HepG2 (cell line): ENCODE results near the gene FHIP2A. TPM values are rescaled to one million over a fixed set of nuclear protein-coding genes. Genes with fewer than 3 reads are reported as not detected.

ENCODE experiments used
- ATAC-seq: fragments of 200-7000 bp; cut with Tn5 transposase; 3 replicates; pipeline ENCODE4 v1.9.1; 2020; ENCODE audit warnings: mild to moderate bottlenecking, moderate library complexity
- BruUV-seq: library from RNA; stranded (reverse); fragments of 400-500 nt; replicated peaks from 2 replicates; lab custom pipeline; 2021; lab: Mats Ljungman, UMichigan
- CTCF ChIA-PET: fragments of 300-600 bp; formaldehyde crosslinking; extraction: SDS; loops from one replicate; lab custom pipeline; 2021; ENCODE audit warnings: low total read pairs, inconsistent platforms, low intra/inter-chr PET ratio; lab: Yijun Ruan, JAX
- POLR2A ChIA-PET: fragments of 350-600 bp; sonication (Branson Sonifier 250); formaldehyde crosslinking; loops from one replicate; lab custom pipeline; 2020; ENCODE audit warnings: antibody characterized with exemption, inconsistent platforms; lab: Yijun Ruan, JAX
- DNase-seq: peaks from one replicate; pipeline ENCODE4 v3.0.0-alpha.2; 2015; ENCODE audit warnings: low spot score
- FAIRE-seq: peaks from 3 replicates; lab custom pipeline; 2011; peaks lifted over from hg19 to GRCh38; lab: Jason Lieb, UNC
- H2AFZ ChIP-seq: one replicate; pipeline ENCODE4 v1.6.1; 2011; ENCODE audit warnings: low read length, inconsistent platforms
- H3K27ac ChIP-seq: fragments of 300-600 bp; 3 replicates; pipeline ENCODE4 v1.8.0; 2011; ENCODE audit warnings: mixed run types, mild to moderate bottlenecking, mixed read lengths, low read length, inconsistent platforms; ENCODE audit not compliant: insufficient read depth; ENCODE audit errors: extremely low read length
- H3K27me3 ChIP-seq, 2 experiments: fragments of 200-600 bp in 1 of 2; 2 replicates in 1 of 2; 3 replicates in 1 of 2; pipeline versions ENCODE4 v1.6.0 to v1.8.0; 2011; ENCODE audit warnings: low read length in 2 of 2, mild to moderate bottlenecking in 2 of 2, moderate library complexity in 2 of 2, inconsistent platforms in 1 of 2; ENCODE audit not compliant: insufficient read depth in 2 of 2, control insufficient read depth in 1 of 2
- H3K36me3 ChIP-seq, 2 experiments: fragments of 200-600 bp in 1 of 2; replicated peaks in 1 of 2; 2 replicates in 1 of 2; 3 replicates in 1 of 2; pipeline versions ENCODE4 v1.5.1 to v1.8.0; 2011; ENCODE audit warnings: low read length in 2 of 2, inconsistent platforms in 1 of 2; ENCODE audit not compliant: insufficient read depth in 2 of 2, control insufficient read depth in 1 of 2
- H3K4me1 ChIP-seq: 2 replicates; pipeline ENCODE4 v1.5.1; 2012; ENCODE audit warnings: low read length, inconsistent platforms; ENCODE audit not compliant: insufficient read depth
- H3K4me2 ChIP-seq: 2 replicates; pipeline ENCODE4 v1.6.0; 2011; ENCODE audit warnings: low read depth, low read length, inconsistent platforms
- H3K4me3 ChIP-seq, 3 experiments: fragments of 200-600 bp in 1 of 3; sonication (generic), shearing (Covaris generic) in 1 of 3; replicated peaks in 1 of 3; 2 replicates each; pipeline ENCODE4 v1.5.1; 2011 to 2016; ENCODE audit warnings: low read length in 3 of 3, inconsistent platforms in 2 of 3, low read depth in 2 of 3, mild to moderate bottlenecking in 2 of 3, control low read depth in 1 of 3, mixed read lengths in 1 of 3; ENCODE audit not compliant: insufficient read depth in 1 of 3
- H3K79me2 ChIP-seq: one replicate; pipeline ENCODE4 v1.6.1; 2011; ENCODE audit warnings: low read length, inconsistent platforms; ENCODE audit not compliant: insufficient read depth
- H3K9ac ChIP-seq: 2 replicates; pipeline ENCODE4 v1.6.0; 2011; ENCODE audit warnings: mild to moderate bottlenecking, low read depth, low read length, inconsistent platforms; ENCODE audit not compliant: insufficient read depth
- H3K9me3 ChIP-seq: 2 replicates; pipeline ENCODE4 v1.5.1; 2012; ENCODE audit warnings: mild to moderate bottlenecking, low read length
- H4K20me1 ChIP-seq: 2 replicates; pipeline ENCODE4 v1.6.0; 2011; ENCODE audit warnings: inconsistent platforms, mild to moderate bottlenecking, low read length, moderate library complexity; ENCODE audit not compliant: insufficient read depth
- CAMTA2 ChIP-seq: sonication (generic); formaldehyde crosslinking; IDR thresholded peaks from 2 replicates; pipeline ENCODE4 v1.4.0; 2020; ENCODE audit warnings: mild to moderate bottlenecking, missing genetic modification reagents, borderline replicate concordance
- EED ChIP-seq: sonication (generic); formaldehyde crosslinking; IDR thresholded peaks from 2 replicates; pipeline ENCODE4 v1.5.0; 2020; ENCODE audit warnings: mild to moderate bottlenecking, missing genetic modification reagents
- HDAC1 ChIP-seq: sonication (generic); formaldehyde crosslinking; IDR thresholded peaks from 2 replicates; pipeline ENCODE4 v1.5.1; 2020; ENCODE audit warnings: mild to moderate bottlenecking, missing genetic modification reagents
- HHEX ChIP-seq: IDR thresholded peaks from 2 replicates; pipeline ENCODE4 v1.6.1; 2016; ENCODE audit warnings: control low read depth
- HNRNPK ChIP-seq: fragments of 200-400 bp; formaldehyde crosslinking; IDR thresholded peaks from 2 replicates; pipeline ENCODE4 v1.6.1; 2018; ENCODE audit warnings: low read length, low read depth, moderate library complexity, mild to moderate bottlenecking; ENCODE audit not compliant: poor library complexity, severe bottlenecking
- KDM4B ChIP-seq: sonication (generic); formaldehyde crosslinking; IDR thresholded peaks from 2 replicates; pipeline ENCODE4 v1.4.0; 2020; ENCODE audit warnings: missing genetic modification reagents
- KLF16 ChIP-seq, 2 experiments: sonication (generic) in 1 of 2; formaldehyde crosslinking in 1 of 2; IDR thresholded peaks; 2 replicates each; pipeline versions ENCODE4 v1.6.1 to v1.8.0; 2016 to 2023; ENCODE audit warnings: missing genetic modification reagents in 2 of 2, missing compliant biosample characterization in 1 of 2
- NFIB ChIP-seq: sonication (generic); formaldehyde crosslinking; IDR thresholded peaks from 2 replicates; pipeline ENCODE4 v1.9.0; 2021; ENCODE audit warnings: missing genetic modification reagents, mild to moderate bottlenecking, borderline replicate concordance
- NRL ChIP-seq: sonication (generic); formaldehyde crosslinking; IDR thresholded peaks from 2 replicates; pipeline ENCODE4 v1.5.0; 2020; ENCODE audit warnings: missing genetic modification reagents, mild to moderate bottlenecking, moderate library complexity, borderline replicate concordance
- PHF21A ChIP-seq: sonication (generic); formaldehyde crosslinking; IDR thresholded peaks from 2 replicates; pipeline ENCODE4 v1.5.0; 2020; ENCODE audit warnings: mild to moderate bottlenecking, missing genetic modification reagents
- SRSF4 ChIP-seq: fragments of 200-400 bp; formaldehyde crosslinking; IDR thresholded peaks from one replicate; pipeline ENCODE4 v1.6.1; 2018; ENCODE audit warnings: mild to moderate bottlenecking, low read depth, low read length, moderate library complexity; ENCODE audit not compliant: poor library complexity, severe bottlenecking
- SRSF9 ChIP-seq: fragments of 200-400 bp; formaldehyde crosslinking; IDR thresholded peaks from 2 replicates; pipeline ENCODE4 v1.6.1; 2018; ENCODE audit warnings: borderline replicate concordance, mild to moderate bottlenecking, low read depth, low read length; ENCODE audit not compliant: insufficient read depth, poor library complexity, severe bottlenecking
- XRCC5 ChIP-seq: fragments of 200-400 bp; formaldehyde crosslinking; optimal IDR thresholded peaks from 2 replicates; pipeline ENCODE3; 2017; ENCODE audit warnings: mild to moderate bottlenecking, low read length
- ZNF225 ChIP-seq: sonication (generic); formaldehyde crosslinking; IDR thresholded peaks from 2 replicates; pipeline ENCODE4 v1.4.0; 2020; ENCODE audit warnings: mild to moderate bottlenecking, missing genetic modification reagents
- ZNF383 ChIP-seq: sonication (generic); formaldehyde crosslinking; IDR thresholded peaks from 2 replicates; pipeline ENCODE4 v1.4.0; 2020; ENCODE audit warnings: missing genetic modification reagents, mild to moderate bottlenecking, borderline replicate concordance
- ZNF558 ChIP-seq: sonication (generic); formaldehyde crosslinking; IDR thresholded peaks from 2 replicates; pipeline ENCODE4 v1.9.0; 2022; ENCODE audit warnings: mild to moderate bottlenecking, missing genetic modification reagents, borderline replicate concordance
- ZNF777 ChIP-seq: sonication (generic); formaldehyde crosslinking; IDR thresholded peaks from 2 replicates; pipeline ENCODE4 v1.4.0; 2020; ENCODE audit warnings: missing genetic modification reagents
- WGBS: methylation state at CpG from one replicate; pipeline ENCODE4 v1.1.6; 2017; ENCODE audit warnings: low lambda C conversion rate; 5-methylcytosine and 5-hydroxymethylcytosine counted together
- in situ Hi-C: cut with HindIII; loops from 2 replicates; pipeline ENCODE4 v1.10.0; 2017; ENCODE audit warnings: low pct_unique_long_range_greater_than_20kb; ENCODE audit not compliant: extremely low pct_ligation_motif_present
- intact Hi-C: fragments of 100-400 bp; cut with micrococcal nuclease; formaldehyde crosslinking; loops from one replicate; pipeline ENCODE4 v1.10.0; 2022; ENCODE audit not compliant: unreplicated experiment
- polyA plus RNA-seq, 8 experiments: library from polyadenylated mRNA; depleted of rRNA in 3 of 8; stranded (reverse) in 7 of 8; unstranded in 1 of 8; fragments of >200 nt; fragmentation: Illumina TruSeq in 4 of 8; extraction: Trizol in 4 of 8; gene quantifications; 2 replicates each; pipeline versions ENCODE4 v1.2.1 to v1.2.3, GENCODE V29; 2011 to 2016; ENCODE audit warnings: low read depth in 4 of 8, missing spikeins in 1 of 8, mixed read lengths in 1 of 8; ENCODE audit not compliant: insufficient read depth in 1 of 8
- total RNA-seq, 5 experiments: library from RNA; depleted of rRNA; stranded (reverse); fragments of >200 nt; fragmentation: Illumina TruSeq; extraction: Trizol; gene quantifications; 2 replicates each; pipeline ENCODE4 v1.2.3, GENCODE V29; 2016; ENCODE audit warnings: low read depth in 1 of 5
- TF ChIP-seq, protein P1 (sequence below): sonication (generic); formaldehyde crosslinking; IDR thresholded peaks from 2 replicates; pipeline ENCODE4 v1.4.0; 2020; ENCODE audit warnings: missing genetic modification reagents, borderline replicate concordance

The FHIP2A gene
- total and polyA plus RNA-seq, 2 of the 13 experiments (the other 11 are each of a cell fraction or from before 2014, with no cell fraction given) = 6.5 to 8.3 TPM

- ChIA-PET CTCF (no interaction called here), POLR2A (no interaction called here)
- in situ Hi-C loops (no loop called here), intact Hi-C loops (loop anchor here (10.0 kb wide), 1 partner anchor 484 kb away; no protein-coding TSS in a partner anchor)
- no peak for TF ChIP-seq NFIB (CRISPR knock-in tag)
- TF ChIP-seq HHEX = no peak
- no peak for TF ChIP-seq HNRNPK
- TF ChIP-seq, protein P1, sequence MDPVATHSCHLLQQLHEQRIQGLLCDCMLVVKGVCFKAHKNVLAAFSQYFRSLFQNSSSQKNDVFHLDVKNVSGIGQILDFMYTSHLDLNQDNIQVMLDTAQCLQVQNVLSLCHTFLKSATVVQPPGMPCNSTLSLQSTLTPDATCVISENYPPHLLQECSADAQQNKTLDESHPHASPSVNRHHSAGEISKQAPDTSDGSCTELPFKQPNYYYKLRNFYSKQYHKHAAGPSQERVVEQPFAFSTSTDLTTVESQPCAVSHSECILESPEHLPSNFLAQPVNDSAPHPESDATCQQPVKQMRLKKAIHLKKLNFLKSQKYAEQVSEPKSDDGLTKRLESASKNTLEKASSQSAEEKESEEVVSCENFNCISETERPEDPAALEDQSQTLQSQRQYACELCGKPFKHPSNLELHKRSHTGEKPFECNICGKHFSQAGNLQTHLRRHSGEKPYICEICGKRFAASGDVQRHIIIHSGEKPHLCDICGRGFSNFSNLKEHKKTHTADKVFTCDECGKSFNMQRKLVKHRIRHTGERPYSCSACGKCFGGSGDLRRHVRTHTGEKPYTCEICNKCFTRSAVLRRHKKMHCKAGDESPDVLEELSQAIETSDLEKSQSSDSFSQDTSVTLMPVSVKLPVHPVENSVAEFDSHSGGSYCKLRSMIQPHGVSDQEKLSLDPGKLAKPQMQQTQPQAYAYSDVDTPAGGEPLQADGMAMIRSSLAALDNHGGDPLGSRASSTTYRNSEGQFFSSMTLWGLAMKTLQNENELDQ = no peak
- TF ChIP-seq EED (CRISPR knock-in tag) = no peak
- FAIRE-seq = no peak
- 47% methylated on average over 3 of the region's 3 CpGs for WGBS
- H3K36me3 ChIP-seq = no peaks in the 10 kb centered on the region
- H3K4me3 ChIP-seq = no peak overlapping the region
- no peaks in the 10 kb centered on the region for H3K27me3 ChIP-seq
- no peak for DNase-seq
- H3K9me3 ChIP-seq = no peaks in the 10 kb centered on the region
- no peak overlapping the region for H3K27ac ChIP-seq
- no peaks in the 10 kb centered on the region for H3K79me2 ChIP-seq
- peaks cover 5% of the 10 kb centered on the region for H3K4me1 ChIP-seq
- H4K20me1 ChIP-seq = no peaks in the 10 kb centered on the region
- no TSS peak for BruUV-seq
- H3K4me2 ChIP-seq = no peak overlapping the region
- no peak overlapping the region for H2AFZ ChIP-seq
- H3K9ac ChIP-seq = no peak overlapping the region
- no peak for ATAC-seq
Observed at GRCh38 chr10:114870486-114870885, 48.9 kb downstream of the FHIP2A start.

DNA sequence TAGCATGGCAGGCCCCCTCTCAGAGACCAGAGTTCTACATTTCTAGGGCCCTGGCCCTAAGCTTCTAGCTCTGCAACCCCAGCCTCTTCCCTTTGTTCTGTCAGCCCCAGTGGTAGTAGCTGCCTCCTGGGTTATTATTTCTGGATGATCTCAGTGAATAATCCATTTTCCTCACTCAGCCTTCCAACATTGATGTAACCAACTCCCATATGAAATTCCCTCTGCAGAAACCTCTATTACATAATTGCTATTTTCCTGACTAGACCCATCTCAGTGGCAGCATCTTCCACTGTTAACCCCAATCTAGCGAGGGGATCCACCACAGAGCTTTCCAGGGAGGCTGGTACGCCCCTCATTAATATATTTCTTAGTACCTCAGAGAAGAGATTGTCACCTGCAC is 49.8 kb downstream of the FHIP2A start:
- in situ Hi-C loops (no loop called here), intact Hi-C loops (loop anchor here (10.0 kb wide), 1 partner anchor 483 kb away; no protein-coding TSS in a partner anchor)
- FAIRE-seq (no peak), DNase-seq (no peak), ATAC-seq (no peak)
- WGBS = 3% methylated on average over 2 of the region's 2 CpGs
- Histone ChIP-seq H3K4me2 (no peak overlapping the region), H3K27ac (no peak overlapping the region), H3K27me3 (no peaks in the 10 kb centered on the region), H4K20me1 (no peaks in the 10 kb centered on the region), H3K9ac (no peak overlapping the region), H3K4me1 (peaks cover 9% of the 10 kb centered on the region), H3K9me3 (no peaks in the 10 kb centered on the region), H3K79me2 (no peaks in the 10 kb centered on the region), H3K4me3 (no peak overlapping the region), H3K36me3 (no peaks in the 10 kb centered on the region), H2AFZ (no peak overlapping the region)
- BruUV-seq = no TSS peak
- POLR2A ChIA-PET = no interaction called here
- CTCF ChIA-PET = no interaction called here
- TF ChIP-seq ZNF558 (CRISPR knock-in tag) (no peak), ZNF777 (CRISPR knock-in tag) (no peak), CAMTA2 (CRISPR knock-in tag) (no peak), ZNF383 (CRISPR knock-in tag) (no peak), KLF16 (CRISPR knock-in tag; IDR thresholded peaks at IDR 0.05) (no peak), SRSF9 (no peak), HDAC1 (CRISPR knock-in tag) (no peak), ZNF225 (CRISPR knock-in tag) (no peak), SRSF4 (no peak), PHF21A (CRISPR knock-in tag) (no peak), XRCC5 (no peak), KDM4B (CRISPR knock-in tag) (no peak), NRL (CRISPR knock-in tag) (no peak)
